GM18519 (cell line): Measurements from ENCODE around the gene ASIC2.

Experiments used
- ATAC-seq: cut with Tn5 transposase; IDR thresholded peaks from one replicate; pipeline ENCODE4 v1.9.1; 2021; ENCODE audit warnings: mild to moderate bottlenecking, moderate library complexity; ENCODE audit not compliant: unreplicated experiment, low FRiP score

The ASIC2 gene

DNA sequence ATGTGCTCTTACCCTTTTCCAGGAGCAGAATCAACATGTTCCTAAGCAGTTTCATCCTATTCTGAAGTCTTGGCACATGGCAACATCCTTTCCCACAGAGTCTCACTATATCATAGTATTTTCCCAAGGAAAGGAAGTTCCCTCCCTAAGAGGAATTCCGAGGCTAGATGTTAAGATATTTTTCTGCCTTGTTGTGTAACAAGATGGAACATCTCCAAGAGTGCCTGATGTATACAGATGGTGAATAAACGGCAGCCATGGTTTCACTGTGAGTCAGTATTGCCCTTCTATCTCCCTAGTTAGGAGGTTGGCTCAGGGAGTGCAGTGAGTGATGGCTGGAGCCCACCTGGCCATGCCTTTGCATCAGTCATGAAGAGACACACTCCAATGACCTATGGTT lies 253.2 kb downstream of the ASIC2 start:
- ATAC-seq: no peak

DNA sequence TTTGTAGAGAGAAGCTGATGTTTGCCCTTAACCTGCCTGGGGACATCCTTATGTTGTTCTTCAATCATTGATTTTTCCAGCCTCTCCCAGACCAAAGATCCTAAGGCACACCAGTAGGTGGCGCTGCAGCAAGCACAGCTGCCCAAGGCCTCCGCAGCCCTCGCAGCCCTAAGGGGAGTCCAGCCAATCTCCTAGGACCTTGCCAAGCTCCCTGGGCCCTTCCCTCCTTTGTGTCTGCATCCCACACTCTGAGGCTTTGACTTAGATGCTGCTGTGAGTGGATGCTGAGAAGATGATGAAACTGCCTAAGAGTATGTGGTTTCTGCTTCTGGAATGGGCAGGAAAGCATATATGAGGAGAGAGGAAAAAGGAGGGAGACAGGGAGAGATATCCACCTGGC lies 254.4 kb downstream of the ASIC2 start:
- no peak for ATAC-seq

DNA sequence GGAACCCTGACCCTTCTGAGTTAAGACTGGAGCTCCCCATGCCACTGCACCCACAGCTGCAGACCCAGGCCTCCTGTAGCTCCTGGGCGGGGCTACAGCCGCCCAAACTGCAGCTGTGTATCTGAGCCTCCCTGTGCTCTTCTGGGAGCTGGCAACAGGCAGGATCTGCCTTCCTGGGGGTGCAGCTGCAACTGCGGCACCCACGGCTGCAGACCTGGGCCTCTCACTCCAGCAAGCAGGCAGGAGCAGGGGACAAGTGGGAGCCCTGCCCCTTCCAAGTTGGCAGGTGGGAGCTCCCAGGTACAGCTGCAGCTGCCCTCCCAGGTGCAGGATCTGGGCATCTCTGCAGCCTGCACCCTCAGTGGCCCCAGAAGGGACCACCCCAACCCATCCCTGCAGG lies 259.9 kb downstream of the ASIC2 start:
- ATAC-seq: no peak

- ATAC-seq: no peak
These were observed 264.3 kb downstream of the ASIC2 start for GRCh38 chr17:33028778-33029177.

DNA sequence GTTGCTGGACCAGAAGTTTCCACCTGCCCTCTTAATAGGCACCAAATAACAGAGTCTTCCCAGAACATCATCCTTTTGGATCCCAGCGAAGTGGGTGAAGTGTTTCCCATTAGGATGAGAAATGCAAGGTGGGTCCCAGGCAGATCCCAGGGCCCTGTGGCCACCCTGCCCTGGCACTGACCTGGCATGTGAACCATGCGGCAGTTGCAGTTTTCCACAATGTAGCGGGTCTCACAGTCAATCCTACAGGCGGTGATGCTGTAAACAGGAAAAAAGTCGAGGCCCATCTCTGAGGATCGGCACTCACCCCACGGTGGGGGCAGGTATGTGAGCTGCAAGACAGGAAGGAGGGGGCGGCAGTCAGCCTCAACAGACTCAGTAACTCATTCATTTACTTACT lies 265.0 kb downstream of the ASIC2 start:
- ATAC-seq: no peak

GRCh38 chr17:33024688-33025486 lies 268.2 kb downstream of the ASIC2 start:
- no peak for ATAC-seq

DNA sequence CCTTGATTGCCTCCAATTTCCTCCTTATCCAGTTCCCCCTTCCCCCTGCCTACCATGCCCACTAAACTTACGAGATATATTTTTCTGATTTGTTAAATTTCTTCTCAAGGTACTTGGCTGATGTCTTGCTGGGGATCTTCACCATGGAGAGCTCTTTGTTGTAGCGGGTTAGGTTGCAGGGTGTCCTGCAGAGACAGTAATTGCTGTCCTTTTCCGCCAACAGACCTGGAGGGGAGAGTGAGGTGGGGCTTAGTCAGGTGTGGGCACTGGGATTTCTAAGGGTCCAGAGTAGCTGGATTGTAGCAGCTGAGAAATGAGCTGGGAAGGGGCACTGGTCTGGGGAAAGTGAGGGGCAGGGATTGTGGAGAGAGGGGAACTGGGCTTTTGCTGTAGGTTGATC lies 269.3 kb downstream of the ASIC2 start:
- no peak for ATAC-seq

GRCh38 chr17:33021731-33022408 lies 271.2 kb downstream of the ASIC2 start:
- ATAC-seq: no peak

GRCh38 chr17:33019161-33019890 lies 273.8 kb downstream of the ASIC2 start:
- ATAC-seq: no peak

DNA sequence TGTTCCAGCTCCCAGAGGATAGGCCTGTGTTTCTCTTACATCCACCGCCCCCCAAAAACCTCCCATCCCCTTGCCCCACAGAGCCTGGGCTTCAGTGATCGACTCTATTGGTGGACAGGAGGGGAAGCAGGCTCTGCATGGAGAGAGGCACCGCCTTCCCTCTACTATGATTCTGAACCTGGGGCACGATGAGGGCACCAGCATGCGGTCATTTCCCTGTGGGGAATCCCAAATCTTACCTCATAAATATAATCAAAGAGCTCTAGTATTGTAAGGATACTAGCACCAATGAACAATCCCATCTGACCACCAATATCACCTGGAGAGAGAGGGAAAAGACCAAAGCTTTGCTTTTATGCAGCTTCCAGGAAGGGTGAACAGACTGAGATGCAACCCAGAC lies 275.7 kb downstream of the ASIC2 start:
- ATAC-seq: no peak

DNA sequence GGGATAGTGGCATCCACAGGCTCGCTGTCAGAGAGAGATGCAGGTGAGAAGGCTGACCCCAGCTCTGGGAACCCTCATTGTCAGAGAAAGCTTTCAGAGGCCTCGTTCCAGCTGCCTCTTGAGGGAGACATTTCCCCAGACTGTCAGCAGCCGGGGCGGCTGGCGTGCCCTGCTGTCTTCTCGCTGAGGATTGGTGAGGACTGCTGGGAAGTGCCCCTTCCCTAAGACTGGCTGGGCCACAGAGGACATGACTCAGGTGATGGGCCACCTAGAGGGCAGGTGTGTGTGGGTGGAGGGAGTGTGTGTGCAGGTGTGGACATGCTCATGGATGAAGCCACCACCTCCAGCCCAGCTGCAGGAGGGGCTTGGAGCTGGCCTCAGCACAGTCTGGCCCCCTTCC lies 276.2 kb downstream of the ASIC2 start:
- ATAC-seq: no peak

- no peak for ATAC-seq
These were observed 277.3 kb downstream of the ASIC2 start for GRCh38 chr17:33015716-33016346.

GRCh38 chr17:33014751-33015150 lies 278.3 kb downstream of the ASIC2 start:
- ATAC-seq: no peak

- no peak for ATAC-seq
These were observed 279.3 kb downstream of the ASIC2 start for GRCh38 chr17:33013596-33014375.

DNA sequence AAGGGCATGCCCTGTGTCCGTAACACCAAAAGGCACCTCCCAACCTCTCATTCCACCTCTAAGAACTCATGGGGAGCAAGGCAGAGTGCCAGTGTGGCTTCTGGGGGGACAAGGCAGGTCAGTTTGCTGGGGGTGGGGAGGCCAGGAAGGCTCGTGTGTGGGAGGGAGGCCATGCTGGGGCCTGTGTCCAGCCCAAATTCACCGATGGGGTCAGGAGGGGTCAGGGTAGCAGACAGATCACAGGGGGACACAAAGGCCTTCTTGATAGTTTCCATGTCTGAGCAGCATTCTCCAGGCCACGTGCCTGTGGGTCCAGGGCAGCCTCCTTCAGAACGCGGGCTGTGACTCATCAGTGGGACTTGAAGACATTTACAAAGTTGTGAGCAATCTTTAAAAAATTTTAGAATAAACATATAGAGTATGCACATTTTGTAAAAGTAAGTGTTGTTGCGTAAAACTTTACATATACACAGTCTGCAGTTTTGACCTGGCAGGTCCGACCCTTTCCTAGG lies 280.5 kb downstream of the ASIC2 start:
- no peak for ATAC-seq

DNA sequence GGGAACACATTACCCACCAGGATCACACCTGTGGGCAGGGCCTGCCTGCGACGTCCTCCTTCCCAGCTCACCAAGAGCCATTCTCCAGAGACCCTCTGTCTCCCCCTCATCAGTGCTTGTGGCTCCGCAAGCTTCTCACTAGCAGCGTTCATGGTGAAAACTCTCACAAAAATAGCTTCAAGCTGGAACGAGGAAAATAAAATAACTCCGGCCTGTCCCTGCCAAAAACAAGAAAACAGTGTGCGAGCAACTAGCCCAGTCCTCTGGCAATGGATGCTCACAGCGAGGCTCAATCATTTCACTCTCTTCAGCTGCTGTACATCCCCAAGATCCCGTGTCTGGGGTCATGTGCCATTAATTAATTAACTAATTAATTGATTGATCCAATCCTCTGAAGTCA lies 283.5 kb downstream of the ASIC2 start:
- no peak for ATAC-seq

DNA sequence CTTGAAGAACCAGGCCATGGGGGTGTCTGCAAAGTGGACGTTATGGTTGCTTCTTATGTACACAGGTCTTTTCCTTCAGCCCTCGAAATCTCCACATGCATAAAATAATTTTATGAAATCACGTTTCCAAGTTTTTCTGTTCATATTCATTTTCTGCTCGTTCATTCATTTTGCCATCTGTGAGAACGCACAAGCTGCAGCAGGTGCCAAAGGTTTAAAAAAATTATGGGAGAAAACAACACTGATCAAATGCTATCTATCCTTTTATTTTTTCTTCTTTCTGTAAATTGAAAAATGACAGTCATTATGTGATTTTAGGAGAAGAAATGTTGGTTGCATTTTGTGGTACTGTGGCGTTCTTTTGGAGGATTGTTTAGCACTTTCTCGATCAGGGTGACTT lies 285.9 kb downstream of the ASIC2 start:
- no peak for ATAC-seq

DNA sequence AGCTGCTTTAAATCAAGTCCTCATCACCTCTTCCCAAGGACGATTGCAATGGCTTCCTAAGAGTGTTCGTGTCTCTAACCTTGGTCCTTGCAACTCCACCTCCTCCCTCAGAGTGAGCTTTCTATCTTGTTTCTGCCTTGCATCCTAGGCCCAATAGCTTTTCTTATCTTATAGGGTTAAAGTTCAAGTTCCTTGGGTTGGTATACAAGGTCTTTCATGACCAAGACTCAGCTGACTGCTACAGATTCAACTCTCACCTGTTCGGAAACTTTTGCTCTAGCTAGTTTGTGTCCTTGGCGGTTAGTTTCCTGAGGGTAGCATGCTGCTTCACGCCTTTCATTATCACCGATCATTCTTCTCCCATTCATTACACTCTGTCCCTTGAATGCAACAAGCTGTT lies 290.8 kb downstream of the ASIC2 start:
- ATAC-seq: no peak

GRCh38 chr17:32998887-32999228 lies 294.2 kb downstream of the ASIC2 start:
- ATAC-seq: no peak
